Activated T-cell treated with anti-CD3 and anti-CD28 coated beads, Interleukin-2, amount 50 U/mL, for 24 hours (primary cell): ENCODE data around the gene SLC31A2.
"Not testable (repeated sequence)": the region's sequence is repeated elsewhere in the genome, so short reads cannot be mapped to it uniquely, and the experiment has no call there.

Experiments
- DNase-seq: peaks from one replicate; pipeline ENCODE4 v3.0.0-alpha.2; 2020
- H3K27ac Mint-ChIP-seq: 2 replicates; pipeline ENCODE4 v1.8.0; 2020; ENCODE audit warnings: mild to moderate bottlenecking, mixed read lengths
- H3K27me3 Mint-ChIP-seq: 2 replicates; pipeline ENCODE4 v1.8.0; 2020; ENCODE audit warnings: mixed read lengths
- H3K36me3 Mint-ChIP-seq: 2 replicates; pipeline ENCODE4 v1.8.0; 2020; ENCODE audit warnings: low read depth, mixed read lengths
- H3K4me1 Mint-ChIP-seq: 2 replicates; pipeline ENCODE4 v1.8.0; 2020; ENCODE audit warnings: low read depth, mixed read lengths
- H3K4me3 Mint-ChIP-seq: 2 replicates; pipeline ENCODE4 v1.8.0; 2020; ENCODE audit warnings: mild to moderate bottlenecking, moderate library complexity, mixed read lengths
- H3K9me3 Mint-ChIP-seq: 2 replicates; pipeline ENCODE4 v1.8.0; 2020; ENCODE audit warnings: mixed read lengths

SLC31A2 gene

GRCh38 chr9:113139953-113140352, 10.9 kb upstream of the SLC31A2 start:
- peaks cover 8% of the 10 kb centered on the region for H3K9me3 Mint-ChIP-seq
- no peaks in the 10 kb centered on the region for H3K36me3 Mint-ChIP-seq
- H3K27ac Mint-ChIP-seq = no peak overlapping the region
- DNase-seq = no peak
- H3K4me1 Mint-ChIP-seq = no peaks in the 10 kb centered on the region
- no peak overlapping the region for H3K4me3 Mint-ChIP-seq
- peaks cover 21% of the 10 kb centered on the region for H3K27me3 Mint-ChIP-seq

- not testable (repeated sequence) for H3K9me3 Mint-ChIP-seq, DNase-seq, H3K4me1 Mint-ChIP-seq, H3K4me3 Mint-ChIP-seq, H3K27ac Mint-ChIP-seq, H3K36me3 Mint-ChIP-seq
- peaks cover 23% of the 10 kb centered on the region for H3K27me3 Mint-ChIP-seq
These were observed 9.9 kb upstream of the SLC31A2 start for GRCh38 chr9:113140896-113141295.

- DNase-seq = no peak
- Mint-ChIP-seq H3K9me3 (peaks cover 8% of the 10 kb centered on the region), H3K4me1 (no peaks in the 10 kb centered on the region), H3K36me3 (no peaks in the 10 kb centered on the region), H3K4me3 (no peak overlapping the region), H3K27me3 (peaks cover 23% of the 10 kb centered on the region), H3K27ac (no peak overlapping the region)
These were observed 7.2 kb upstream of the SLC31A2 start for GRCh38 chr9:113143432-113144227.

DNA sequence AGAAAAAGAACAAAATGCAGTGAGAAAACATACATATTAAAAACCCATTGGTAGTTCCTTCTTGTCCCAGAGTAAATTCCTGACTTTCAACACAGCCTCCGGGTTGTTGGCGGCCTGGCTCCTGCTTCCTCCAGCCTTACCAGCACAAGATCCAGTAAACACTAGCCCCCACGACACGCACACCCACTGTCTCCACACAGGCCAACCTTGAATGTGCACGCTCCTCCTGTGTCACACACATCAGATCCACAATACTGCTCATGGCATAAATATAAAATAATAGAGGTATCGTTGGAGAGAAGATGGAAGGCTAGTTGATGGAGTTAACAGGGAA, 2.5 kb upstream of the SLC31A2 start:
- H3K36me3 Mint-ChIP-seq = no peaks in the 10 kb centered on the region
- DNase-seq = no peak
- peaks cover 12% of the 10 kb centered on the region for H3K27me3 Mint-ChIP-seq
- no peak overlapping the region for H3K27ac Mint-ChIP-seq
- H3K4me3 Mint-ChIP-seq = no peak overlapping the region
- peaks cover 16% of the 10 kb centered on the region for H3K4me1 Mint-ChIP-seq
- no peaks in the 10 kb centered on the region for H3K9me3 Mint-ChIP-seq

GRCh38 chr9:113148781-113149510, 1.9 kb upstream of the SLC31A2 start:
- Mint-ChIP-seq H3K4me3 (no peak overlapping the region), H3K9me3 (no peaks in the 10 kb centered on the region), H3K4me1 (peaks cover 16% of the 10 kb centered on the region), H3K27me3 (peaks cover 7% of the 10 kb centered on the region), H3K36me3 (no peaks in the 10 kb centered on the region), H3K27ac (no peak overlapping the region)
- no peak for DNase-seq

- H3K27ac Mint-ChIP-seq, H3K27me3 Mint-ChIP-seq, H3K9me3 Mint-ChIP-seq, DNase-seq, H3K36me3 Mint-ChIP-seq, H3K4me3 Mint-ChIP-seq: not testable (repeated sequence)
- H3K4me1 Mint-ChIP-seq = peaks cover 16% of the 10 kb centered on the region
These were observed 1.2 kb upstream of the SLC31A2 start for GRCh38 chr9:113149561-113149960.

- no peak for DNase-seq
- Mint-ChIP-seq H3K9me3 (no peaks in the 10 kb centered on the region), H3K36me3 (no peaks in the 10 kb centered on the region), H3K4me3 (peak overlapping the region; percentile 82), H3K27ac (peak overlapping the region; percentile 31), H3K27me3 (no peaks in the 10 kb centered on the region), H3K4me1 (peaks cover 34% of the 10 kb centered on the region)
These were observed 1.2 kb downstream of the SLC31A2 start for GRCh38 chr9:113151696-113152630.

DNA sequence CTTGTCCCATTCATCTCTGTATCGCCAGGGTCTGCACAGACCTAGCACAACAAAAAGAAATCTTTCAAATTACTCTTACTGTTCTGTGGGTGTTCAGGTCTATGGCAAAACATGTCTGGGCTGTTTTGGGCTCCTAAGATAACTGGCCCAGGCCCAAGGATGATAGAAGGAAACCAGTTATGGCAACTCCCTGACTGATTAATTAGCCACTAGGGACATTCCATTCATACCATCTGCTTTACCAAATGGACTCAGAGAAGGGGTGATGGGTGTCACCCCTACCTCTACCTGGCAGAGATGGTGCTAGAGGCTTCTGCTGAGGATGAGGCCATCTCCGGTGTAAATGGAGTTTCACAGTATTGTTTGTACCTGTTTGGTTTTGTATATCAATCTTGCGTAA, 1.9 kb downstream of the SLC31A2 start:
- no peak for DNase-seq
- Mint-ChIP-seq H3K4me1 (peaks cover 35% of the 10 kb centered on the region), H3K36me3 (peaks cover 3% of the 10 kb centered on the region), H3K4me3 (peak overlapping the region; percentile 82), H3K27ac (peak overlapping the region; percentile 31), H3K9me3 (no peaks in the 10 kb centered on the region), H3K27me3 (no peaks in the 10 kb centered on the region)

DNA sequence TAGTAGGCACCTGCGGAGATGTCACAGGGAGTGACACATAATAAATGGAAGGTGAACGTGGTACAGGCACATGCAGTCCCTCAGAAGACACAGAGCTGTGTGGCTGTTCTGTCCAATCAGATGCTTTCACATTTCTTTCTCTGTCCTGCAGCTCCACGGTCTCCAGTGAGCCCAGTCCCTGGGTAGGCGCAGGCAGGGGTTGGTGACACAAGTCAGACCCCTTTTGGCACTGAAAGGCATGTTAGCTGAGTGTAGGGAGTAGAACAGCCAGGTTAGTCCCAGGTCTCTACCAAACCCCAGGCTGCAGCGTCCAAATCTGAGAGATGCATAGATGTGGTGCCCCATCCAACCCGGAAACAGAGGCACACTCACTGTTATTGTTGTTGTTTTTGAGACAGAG, 2.8 kb downstream of the SLC31A2 start:
- DNase-seq = no peak
- Mint-ChIP-seq H3K27ac (no peak overlapping the region), H3K4me3 (no peak overlapping the region), H3K36me3 (peaks cover 10% of the 10 kb centered on the region), H3K9me3 (no peaks in the 10 kb centered on the region), H3K27me3 (no peaks in the 10 kb centered on the region), H3K4me1 (peaks cover 35% of the 10 kb centered on the region)

- H3K9me3 Mint-ChIP-seq = no peaks in the 10 kb centered on the region
- H3K4me3 Mint-ChIP-seq = no peak overlapping the region
- peaks cover 35% of the 10 kb centered on the region for H3K4me1 Mint-ChIP-seq
- no peak overlapping the region for H3K27ac Mint-ChIP-seq
- peaks cover 17% of the 10 kb centered on the region for H3K36me3 Mint-ChIP-seq
- DNase-seq = no peak
- H3K27me3 Mint-ChIP-seq = no peaks in the 10 kb centered on the region
These were observed 3.7 kb downstream of the SLC31A2 start for GRCh38 chr9:113154471-113154870.

- no peaks in the 10 kb centered on the region for H3K27me3 Mint-ChIP-seq
- peaks cover 35% of the 10 kb centered on the region for H3K4me1 Mint-ChIP-seq
- no peak for DNase-seq
- no peak overlapping the region for H3K27ac Mint-ChIP-seq
- H3K36me3 Mint-ChIP-seq = peaks cover 21% of the 10 kb centered on the region
- no peak overlapping the region for H3K4me3 Mint-ChIP-seq
- H3K9me3 Mint-ChIP-seq = no peaks in the 10 kb centered on the region
These were observed 4.1 kb downstream of the SLC31A2 start for GRCh38 chr9:113154946-113155345.

GRCh38 chr9:113155911-113156588, 5.2 kb downstream of the SLC31A2 start:
- Mint-ChIP-seq H3K27me3 (no peaks in the 10 kb centered on the region), H3K27ac (peak overlapping the region; percentile 5), H3K4me1 (peaks cover 33% of the 10 kb centered on the region), H3K36me3 (peaks cover 27% of the 10 kb centered on the region), H3K4me3 (no peak overlapping the region), H3K9me3 (no peaks in the 10 kb centered on the region)
- DNase-seq = no peak

- Mint-ChIP-seq H3K4me1 (peaks cover 29% of the 10 kb centered on the region), H3K36me3 (peaks cover 35% of the 10 kb centered on the region), H3K27ac (peak overlapping the region; percentile 64), H3K9me3 (no peaks in the 10 kb centered on the region), H3K4me3 (no peak overlapping the region), H3K27me3 (no peaks in the 10 kb centered on the region)
- no peak for DNase-seq
These were observed 6.1 kb downstream of the SLC31A2 start for GRCh38 chr9:113156880-113157279.

DNA sequence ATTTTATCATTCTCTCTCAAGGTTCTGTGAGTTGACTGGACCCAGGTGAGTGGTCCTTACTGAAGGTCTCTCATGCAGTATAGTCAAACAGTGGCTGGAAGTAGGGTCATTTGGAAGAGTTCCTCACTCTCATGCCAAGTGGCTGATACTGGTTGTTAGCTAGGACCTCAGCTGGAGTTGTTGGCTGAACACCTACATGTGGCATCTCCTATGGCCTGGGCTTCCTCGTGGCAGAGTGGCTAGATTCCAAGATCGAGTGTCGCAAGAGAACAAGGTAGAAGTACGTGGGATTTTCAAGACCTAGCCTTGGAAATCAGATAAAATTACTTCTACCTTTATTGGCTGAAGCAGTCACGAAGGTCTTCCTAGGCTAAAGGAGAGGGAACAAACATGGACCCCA, 7.6 kb downstream of the SLC31A2 start:
- Mint-ChIP-seq H3K4me3 (no peak overlapping the region), H3K27me3 (no peaks in the 10 kb centered on the region), H3K36me3 (peaks cover 50% of the 10 kb centered on the region)

More for the DNA sequence above, 7.6 kb downstream of the SLC31A2 start:
- H3K4me1 Mint-ChIP-seq = peaks cover 19% of the 10 kb centered on the region
- no peak for DNase-seq
- peak overlapping the region; percentile 3 for H3K27ac Mint-ChIP-seq
- no peaks in the 10 kb centered on the region for H3K9me3 Mint-ChIP-seq
